Mesenchymal stem cell (in vitro differentiated cells and primary cell): ENCODE data around the gene EFCAB9.

Experiments used
- DNase-seq: peaks from one replicate; pipeline ENCODE4 v3.0.0-alpha.2; 2013
- H2AFZ ChIP-seq: one replicate; pipeline ENCODE4 v1.6.1; 2013; ENCODE audit warnings: low read depth, mild to moderate bottlenecking, control low read depth, inconsistent platforms, low read length, moderate library complexity
- H2AK5ac ChIP-seq: 2 replicates; pipeline ENCODE4 v1.6.1; 2013; ENCODE audit warnings: low read length, moderate library complexity, mild to moderate bottlenecking, inconsistent platforms; ENCODE audit not compliant: severe bottlenecking
- H2BK120ac ChIP-seq: one replicate; pipeline ENCODE4 v1.6.1; 2013; ENCODE audit warnings: low read depth, mild to moderate bottlenecking, inconsistent platforms, low read length, moderate library complexity
- H2BK12ac ChIP-seq, 2 experiments: one replicate each; pipeline ENCODE4 v1.6.1; 2013; ENCODE audit warnings: inconsistent platforms in 2 of 2, low read length in 2 of 2, mild to moderate bottlenecking in 2 of 2, moderate library complexity in 2 of 2, control low read depth in 1 of 2
- H2BK15ac ChIP-seq: one replicate; pipeline ENCODE4 v1.6.1; 2013; ENCODE audit warnings: mild to moderate bottlenecking, low read depth, inconsistent platforms; ENCODE audit not compliant: poor library complexity, severe bottlenecking
- H2BK5ac ChIP-seq: 2 replicates; pipeline ENCODE4 v1.6.1; 2013; ENCODE audit warnings: low read depth, mild to moderate bottlenecking, low read length, control low read depth, inconsistent platforms; ENCODE audit not compliant: poor library complexity, severe bottlenecking
- H3K14ac ChIP-seq, 2 experiments: one replicate each; pipeline ENCODE4 v1.6.1; 2013; ENCODE audit warnings: inconsistent platforms in 2 of 2, low read length in 2 of 2, control low read depth in 1 of 2, mild to moderate bottlenecking in 1 of 2, moderate library complexity in 1 of 2
- H3K18ac ChIP-seq, 2 experiments: one replicate each; pipeline ENCODE4 v1.6.1; 2013; ENCODE audit warnings: inconsistent platforms in 2 of 2, low read length in 2 of 2, control low read depth in 1 of 2, low read depth in 1 of 2, mild to moderate bottlenecking in 1 of 2
- H3K23ac ChIP-seq, 2 experiments: one replicate each; pipeline ENCODE4 v1.6.1; 2013; ENCODE audit warnings: inconsistent platforms in 2 of 2, low read length in 2 of 2, mild to moderate bottlenecking in 2 of 2, moderate library complexity in 2 of 2, control low read depth in 1 of 2
- H3K27ac ChIP-seq: 2 replicates; pipeline ENCODE4 v1.5.1; 2013; ENCODE audit warnings: mild to moderate bottlenecking, moderate library complexity, low read length, control low read depth, inconsistent platforms; ENCODE audit not compliant: poor library complexity, severe bottlenecking
- H3K27me3 ChIP-seq, 2 experiments: 2 replicates each; pipeline versions ENCODE4 v1.6.1 to v1.7.0; 2013; ENCODE audit warnings: low read length in 2 of 2, mild to moderate bottlenecking in 2 of 2, moderate library complexity in 2 of 2, control low read depth in 1 of 2, inconsistent platforms in 1 of 2; ENCODE audit not compliant: control insufficient read depth in 1 of 2, insufficient read depth in 1 of 2
- H3K36me3 ChIP-seq, 2 experiments: 2 replicates each; pipeline versions ENCODE4 v1.6.1 to v1.7.0; 2013; ENCODE audit warnings: low read length in 2 of 2, control low read depth in 1 of 2, inconsistent platforms in 1 of 2, low read depth in 1 of 2, mild to moderate bottlenecking in 1 of 2; ENCODE audit not compliant: insufficient read depth in 2 of 2, control insufficient read depth in 1 of 2
- H3K4ac ChIP-seq, 2 experiments: one replicate each; pipeline ENCODE4 v1.6.1; 2013; ENCODE audit warnings: inconsistent platforms in 2 of 2, low read length in 2 of 2, mild to moderate bottlenecking in 2 of 2, moderate library complexity in 2 of 2, control low read depth in 1 of 2, low read depth in 1 of 2
- H3K4me1 ChIP-seq: 2 replicates; pipeline ENCODE4 v1.6.1; 2013; ENCODE audit warnings: low read depth, low read length, control low read depth; ENCODE audit not compliant: control insufficient read depth, insufficient read depth
- H3K4me2 ChIP-seq: 2 replicates; pipeline ENCODE4 v1.6.1; 2013; ENCODE audit warnings: low read length, mild to moderate bottlenecking, inconsistent platforms; ENCODE audit not compliant: poor library complexity, severe bottlenecking
- H3K4me3 ChIP-seq, 2 experiments: 2 replicates each; pipeline versions ENCODE4 v1.5.1 to v1.7.0; 2013; ENCODE audit warnings: low read length in 2 of 2, mild to moderate bottlenecking in 2 of 2, control low read depth in 1 of 2, low read depth in 1 of 2; ENCODE audit not compliant: insufficient read depth in 1 of 2
- H3K79me1 ChIP-seq: replicated peaks from 2 replicates; pipeline ENCODE4 v1.6.1; 2013; ENCODE audit warnings: mild to moderate bottlenecking, control low read depth, low read length, inconsistent platforms; ENCODE audit not compliant: poor library complexity, severe bottlenecking
- H3K9ac ChIP-seq: 2 replicates; pipeline ENCODE4 v1.7.0; 2013; ENCODE audit warnings: mild to moderate bottlenecking, low read length, moderate library complexity
- H3K9me3 ChIP-seq: 2 replicates; pipeline ENCODE4 v1.7.0; 2013; ENCODE audit warnings: mild to moderate bottlenecking, low read length; ENCODE audit not compliant: control insufficient read depth
- H4K8ac ChIP-seq: one replicate; pipeline ENCODE4 v1.6.1; 2013; ENCODE audit warnings: inconsistent platforms, mild to moderate bottlenecking, low read length, moderate library complexity
- H4K91ac ChIP-seq: one replicate; pipeline ENCODE4 v1.6.1; 2013; ENCODE audit warnings: mild to moderate bottlenecking, low read length, inconsistent platforms
- WGBS: methylation state at CpG from one replicate; pipeline ENCODE4 v1.1.7; 2013; ENCODE audit warnings: mixed read lengths; 5-methylcytosine and 5-hydroxymethylcytosine counted together

EFCAB9 gene

GRCh38 chr5:172160506-172160905 lies 33.5 kb upstream of the EFCAB9 start:
- no peaks in the 10 kb centered on the region for H3K9me3 ChIP-seq
- 98% methylated on average over 7 of the region's 9 CpGs for WGBS
- H2AK5ac ChIP-seq, result no peak overlapping the region
- peaks cover 19 to 24% of the 10 kb centered on the region in 2 experiments for H3K36me3 ChIP-seq
- no peak overlapping the region for H2BK15ac ChIP-seq
- no peak overlapping the region for H3K4me3 ChIP-seq
- H3K14ac ChIP-seq, result no peak overlapping the region
- no peak overlapping the region for H3K4me2 ChIP-seq
- H3K4me1 ChIP-seq, result peaks cover 14% of the 10 kb centered on the region
- no peak overlapping the region for H2BK120ac ChIP-seq
- no peak overlapping the region for H3K18ac ChIP-seq
- H3K79me1 ChIP-seq, result peaks cover 37% of the 10 kb centered on the region
- H3K4ac ChIP-seq, result no peak overlapping the region
- no peak overlapping the region for H2BK12ac ChIP-seq
- H4K8ac ChIP-seq, result no peak overlapping the region
- no peak overlapping the region for H3K27ac ChIP-seq
- H3K9ac ChIP-seq, result no peak overlapping the region
- DNase-seq, result no peak
- no peaks in the 10 kb centered on the region for H3K27me3 ChIP-seq
- H2AFZ ChIP-seq, result no peak overlapping the region
- H3K23ac ChIP-seq, result no peak overlapping the region
- no peak overlapping the region for H2BK5ac ChIP-seq
- no peak overlapping the region for H4K91ac ChIP-seq

DNA sequence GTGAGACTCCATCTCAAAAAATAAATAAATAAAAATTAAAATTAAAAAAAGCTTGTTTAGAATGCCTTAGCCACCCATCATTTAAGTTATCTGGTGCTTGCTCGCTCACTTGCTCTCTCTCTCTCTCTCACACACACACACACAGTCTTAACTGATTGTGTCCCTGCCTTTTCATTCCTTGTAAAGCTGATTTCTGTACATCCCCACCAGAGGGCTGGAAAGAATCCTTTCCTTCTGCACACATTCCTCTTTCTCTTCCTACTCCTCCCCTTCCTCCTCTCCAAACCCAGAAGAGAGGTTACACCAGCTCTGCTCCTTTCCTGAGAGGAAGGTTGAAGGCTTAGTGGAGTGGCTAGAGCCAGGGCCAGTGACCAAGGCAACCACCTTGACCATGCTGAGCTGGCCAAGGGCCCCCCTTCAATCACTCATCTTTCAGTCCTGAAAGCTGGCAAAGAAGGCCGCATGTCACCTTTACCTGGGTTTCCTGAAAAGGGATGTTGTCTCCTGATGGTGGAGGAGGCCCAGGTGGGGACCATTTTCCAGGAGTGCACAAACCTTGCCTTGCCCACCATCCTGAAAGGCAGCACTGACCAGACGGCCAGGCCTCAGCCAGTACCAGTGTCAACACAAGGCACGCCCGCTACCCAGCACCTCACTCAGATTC lies 31.5 kb upstream of the EFCAB9 start:
- peak overlapping the region in 1 of 2 experiments; percentile 48 for H3K18ac ChIP-seq
- no peak overlapping the region for H2BK12ac ChIP-seq
- H2AK5ac ChIP-seq, result no peak overlapping the region
- no peak overlapping the region for H3K27ac ChIP-seq
- no peak overlapping the region for H3K9ac ChIP-seq
- H3K4me2 ChIP-seq, result no peak overlapping the region
- peaks cover 10% of the 10 kb centered on the region for H3K4me1 ChIP-seq
- DNase-seq, result peak; percentile 67
- no peak overlapping the region for H3K4me3 ChIP-seq
- peaks cover 34% of the 10 kb centered on the region for H3K79me1 ChIP-seq
- no peak overlapping the region for H2AFZ ChIP-seq
- peaks cover 8 to 20% of the 10 kb centered on the region in 2 experiments for H3K36me3 ChIP-seq
- H3K9me3 ChIP-seq, result no peaks in the 10 kb centered on the region
- H2BK5ac ChIP-seq, result no peak overlapping the region
- peak overlapping the region in 1 of 2 experiments; percentile 73 for H3K4ac ChIP-seq
- peak overlapping the region; percentile 54 for H4K91ac ChIP-seq
- no peaks in the 10 kb centered on the region for H3K27me3 ChIP-seq
- no peak overlapping the region for H2BK15ac ChIP-seq
- H3K14ac ChIP-seq, result no peak overlapping the region
- no peak overlapping the region for H3K23ac ChIP-seq
- H2BK120ac ChIP-seq, result no peak overlapping the region
- WGBS, result 96% methylated on average over 5 of the region's 5 CpGs
- H4K8ac ChIP-seq, result peak overlapping the region; percentile 73

DNA sequence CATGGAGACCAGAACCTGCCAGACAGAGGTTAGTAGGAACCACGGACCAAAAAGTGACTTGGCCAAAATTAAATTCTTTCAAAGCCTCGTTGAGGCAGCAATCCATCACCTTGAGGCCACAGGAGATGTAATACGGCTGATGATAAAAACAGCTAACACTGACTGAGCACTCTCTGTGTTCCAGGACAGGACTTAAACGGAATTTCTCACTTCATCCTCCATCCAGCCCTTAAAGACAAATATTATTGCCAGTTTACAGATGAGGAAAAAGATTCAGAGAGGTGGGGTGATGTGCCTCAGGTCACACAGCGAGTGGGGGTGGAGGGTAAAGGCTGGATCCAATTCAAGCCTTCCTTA lies 31.0 kb upstream of the EFCAB9 start:
- 92% methylated on average over 4 of the region's 5 CpGs for WGBS
- no peak overlapping the region for H2BK120ac ChIP-seq

DNA sequence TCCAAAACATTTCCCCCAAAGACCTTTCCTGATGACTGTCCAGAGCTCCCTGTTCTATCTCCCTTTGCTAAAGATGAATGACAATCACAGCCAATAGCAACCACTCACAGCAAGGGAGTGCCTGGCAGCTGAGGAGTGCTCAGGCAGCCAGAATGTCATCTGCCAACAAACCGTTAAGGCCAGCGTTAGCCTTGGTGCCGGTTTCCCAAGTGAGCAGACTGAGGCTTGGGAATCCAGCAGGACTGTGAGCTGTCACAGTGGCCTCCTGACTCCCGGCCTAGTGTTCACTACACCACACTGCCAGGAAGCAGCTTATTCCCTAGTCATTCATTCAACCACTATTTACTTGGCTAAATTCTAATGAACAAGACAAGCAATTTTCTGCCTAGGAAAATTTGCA lies 30.6 kb upstream of the EFCAB9 start:
- peak; percentile 41 for DNase-seq
- Histone ChIP-seq H2AK5ac (no peak overlapping the region), H3K23ac (no peak overlapping the region), H3K4ac (no peak overlapping the region), H2BK120ac (no peak overlapping the region), H3K36me3 (peaks cover 3 to 24% of the 10 kb centered on the region in 2 experiments), H2BK15ac (no peak overlapping the region), H3K4me3 (no peak overlapping the region), H3K27me3 (no peaks in the 10 kb centered on the region), H4K8ac (no peak overlapping the region), H3K4me2 (no peak overlapping the region), H3K9me3 (no peaks in the 10 kb centered on the region), H3K14ac (peak overlapping the region in 1 of 2 experiments; percentile 5), H2BK5ac (no peak overlapping the region), H3K27ac (no peak overlapping the region), H3K79me1 (peaks cover 38% of the 10 kb centered on the region), H3K18ac (no peak overlapping the region), H3K9ac (peak overlapping the region; percentile 22), H2BK12ac (no peak overlapping the region), H3K4me1 (peaks cover 16% of the 10 kb centered on the region), H4K91ac (peak overlapping the region; percentile 19), H2AFZ (no peak overlapping the region)
- 72% methylated on average over 4 of the region's 4 CpGs for WGBS

More for the DNA sequence above, 31.0 kb upstream of the EFCAB9 start:
- no peak overlapping the region for H3K27ac ChIP-seq
- DNase-seq, result no peak
- H3K9me3 ChIP-seq, result no peaks in the 10 kb centered on the region
- no peak overlapping the region for H2BK5ac ChIP-seq
- no peak overlapping the region for H3K14ac ChIP-seq
- H3K4me3 ChIP-seq, result no peak overlapping the region
- H2AK5ac ChIP-seq, result no peak overlapping the region
- no peak overlapping the region for H3K23ac ChIP-seq
- peak overlapping the region; percentile 22 for H3K9ac ChIP-seq
- H3K79me1 ChIP-seq, result peaks cover 35% of the 10 kb centered on the region
- peaks cover 12% of the 10 kb centered on the region for H3K4me1 ChIP-seq
- H3K18ac ChIP-seq, result no peak overlapping the region
- no peak overlapping the region for H2BK12ac ChIP-seq
- H4K8ac ChIP-seq, result no peak overlapping the region
- peaks cover 5 to 21% of the 10 kb centered on the region in 2 experiments for H3K36me3 ChIP-seq
- H3K4me2 ChIP-seq, result no peak overlapping the region
- H4K91ac ChIP-seq, result no peak overlapping the region
- H2AFZ ChIP-seq, result no peak overlapping the region
- no peaks in the 10 kb centered on the region for H3K27me3 ChIP-seq
- peak overlapping the region in 1 of 2 experiments; percentile 73 for H3K4ac ChIP-seq
- no peak overlapping the region for H2BK15ac ChIP-seq
